Stimulated activated CD4-positive, alpha-beta T cell treated with anti-CD3 and anti-CD28 coated beads, Interleukin-12 subunit alpha, Interleukin-12 subunit beta, amount 100 ng/mL, for 4 hours (primary cell): ENCODE measurements around the gene ELP4.
"Not testable (repeated sequence)": the region's sequence is repeated elsewhere in the genome, so short reads cannot be mapped to it uniquely, and the experiment has no call there.

ENCODE experiments used
- DNase-seq: peaks from one replicate; pipeline ENCODE4 v3.0.0-alpha.2; 2020

ELP4 gene

DNA sequence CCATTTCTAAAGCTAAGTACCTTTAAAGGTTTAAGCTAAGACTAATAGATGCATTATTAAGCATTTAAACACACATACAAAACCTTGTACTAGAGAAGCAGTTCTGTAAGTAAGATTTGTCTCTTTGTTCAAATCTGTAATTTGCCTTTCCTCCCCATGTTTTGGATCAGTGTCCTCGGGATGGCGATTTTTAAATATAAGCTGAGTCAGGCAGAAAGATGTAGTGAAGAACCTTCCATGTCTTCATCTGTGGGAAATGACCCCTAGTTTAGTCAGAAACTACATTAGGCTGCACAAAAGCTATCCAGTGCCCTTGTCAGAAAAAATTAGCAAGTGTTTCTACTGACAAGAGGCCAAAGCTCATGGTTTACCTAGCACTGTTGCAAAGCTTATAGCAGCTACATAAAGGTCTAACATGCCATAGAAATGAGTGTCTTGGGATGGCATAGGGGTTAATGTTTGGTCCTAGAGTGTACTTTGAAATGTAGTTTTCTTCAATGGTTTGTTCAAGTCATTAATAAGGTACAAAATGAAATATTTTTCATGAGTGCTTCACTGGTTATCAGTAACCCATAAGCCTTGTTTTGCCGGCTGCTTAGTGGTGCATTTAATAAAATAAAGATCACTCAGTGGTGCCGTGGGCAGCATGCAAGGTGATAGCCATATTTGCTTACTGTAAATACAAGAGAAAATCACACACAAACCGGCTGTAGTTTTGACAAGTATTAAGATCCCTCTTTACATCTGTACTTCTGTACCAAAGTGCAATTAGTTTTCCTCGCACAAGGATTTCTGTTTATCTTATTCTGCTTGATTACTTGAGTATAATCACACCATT lies 139.8 kb downstream of the ELP4 start:
- no peak for DNase-seq

DNA sequence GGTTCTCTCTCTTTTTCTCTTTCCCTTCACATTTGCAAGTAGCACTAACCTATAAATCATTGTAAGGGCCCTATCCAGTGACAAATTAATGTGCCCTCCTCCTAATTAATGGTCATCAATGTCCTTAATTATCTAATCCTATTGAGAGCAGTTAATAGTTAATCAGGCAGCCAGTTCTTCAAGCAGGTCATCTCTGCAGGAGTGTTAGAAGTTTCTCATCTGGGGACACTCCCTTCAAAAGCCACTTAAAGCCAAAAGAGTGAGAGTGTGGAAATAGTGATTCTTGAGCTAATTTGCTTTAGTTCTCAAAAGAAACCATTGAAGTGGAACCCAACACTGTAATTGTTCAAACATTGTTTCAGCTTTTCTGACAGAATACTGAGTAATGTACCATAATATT lies 141.6 kb downstream of the ELP4 start:
- no peak for DNase-seq

- no peak for DNase-seq
These were observed 142.3 kb downstream of the ELP4 start for GRCh38 chr11:31651822-31652221.

DNA sequence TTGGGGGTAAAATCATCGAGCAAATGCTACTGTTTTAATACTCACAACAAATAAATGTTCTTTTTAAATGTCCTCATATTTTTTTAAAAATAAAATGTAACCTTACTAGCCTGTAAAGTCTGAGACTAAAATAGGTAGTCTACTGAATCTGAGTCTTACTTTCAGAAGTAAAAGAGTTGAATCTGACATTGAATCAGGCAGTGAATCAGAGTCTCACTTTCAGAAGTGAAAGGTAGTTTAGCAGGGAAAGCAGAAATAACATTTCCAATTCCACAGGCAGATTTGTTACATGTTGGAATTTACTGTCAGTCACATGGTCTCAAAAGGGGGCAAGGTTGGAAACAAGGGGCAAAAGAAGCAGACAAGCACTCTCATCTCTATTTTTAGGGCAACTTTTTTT lies 143.0 kb downstream of the ELP4 start:
- no peak for DNase-seq

GRCh38 chr11:31655483-31655882 lies 145.9 kb downstream of the ELP4 start:
- no peak for DNase-seq

DNA sequence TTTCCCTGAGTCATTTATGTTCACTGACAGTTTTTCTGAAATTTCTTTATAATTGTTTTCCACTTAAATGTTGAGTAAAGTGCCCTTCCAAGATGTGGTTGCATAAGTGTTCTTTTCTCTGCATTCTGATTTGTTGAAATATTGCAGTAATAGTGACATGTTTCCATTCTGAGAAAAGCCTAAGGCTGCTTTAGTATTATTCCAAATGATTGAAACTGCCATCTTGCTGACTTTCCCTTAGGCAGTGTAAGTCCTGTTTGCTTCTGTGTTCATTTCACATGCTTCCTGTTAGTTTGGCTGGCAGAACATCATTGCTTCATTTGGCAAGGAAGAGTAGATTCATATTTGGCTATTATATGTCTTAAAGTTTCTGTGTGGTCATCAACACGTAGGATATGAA lies 146.5 kb downstream of the ELP4 start:
- DNase-seq, result no peak

GRCh38 chr11:31657091-31657490 lies 147.5 kb downstream of the ELP4 start:
- DNase-seq, result no peak

- DNase-seq, result no peak
These were observed 154.6 kb downstream of the ELP4 start for GRCh38 chr11:31664129-31664528.

DNA sequence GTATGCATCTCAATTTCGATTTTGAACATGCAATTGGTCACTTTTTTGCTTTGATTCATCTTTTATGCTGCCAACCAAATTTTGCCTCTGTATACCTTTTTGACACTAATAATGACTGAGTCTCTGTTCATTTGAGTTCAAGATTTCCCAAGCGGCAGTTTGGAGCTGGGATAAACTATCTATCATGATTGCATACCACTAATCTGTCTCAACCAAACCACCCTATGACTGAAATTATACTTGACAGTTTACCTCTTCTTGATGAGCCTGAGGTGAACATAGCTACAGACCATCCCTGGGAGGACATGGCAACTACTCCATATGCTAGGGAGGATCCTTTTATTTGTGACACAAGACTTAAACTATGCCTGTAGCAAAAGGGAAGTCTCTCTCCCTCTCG lies 155.4 kb downstream of the ELP4 start:
- DNase-seq, result no peak

- no peak for DNase-seq
These were observed 162.1 kb downstream of the ELP4 start for GRCh38 chr11:31671681-31672080.

- not testable (repeated sequence) for DNase-seq
These were observed 163.5 kb downstream of the ELP4 start for GRCh38 chr11:31673108-31673507.

GRCh38 chr11:31676280-31676982 lies 166.9 kb downstream of the ELP4 start:
- DNase-seq, result no peak

DNA sequence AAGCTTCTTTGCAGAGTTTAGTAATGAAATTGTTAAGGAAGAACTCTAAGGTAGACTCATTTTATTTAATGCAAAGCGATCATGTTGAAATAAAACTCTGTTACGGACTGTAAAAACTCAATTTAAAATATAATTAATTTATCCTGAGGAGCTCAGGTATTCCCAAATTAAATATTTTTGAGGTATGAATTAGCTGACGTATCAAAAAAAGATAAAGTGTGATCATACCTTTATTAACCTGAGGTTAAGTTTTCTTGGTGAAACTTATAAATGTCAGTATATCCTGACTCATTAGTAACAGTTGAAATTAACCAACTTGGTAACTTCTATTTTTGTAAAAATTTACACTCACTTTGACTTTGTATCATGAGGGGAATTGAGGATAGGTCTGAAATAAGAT lies 171.2 kb downstream of the ELP4 start:
- DNase-seq, result no peak

GRCh38 chr11:31687256-31687655 lies 177.7 kb downstream of the ELP4 start:
- no peak for DNase-seq

DNA sequence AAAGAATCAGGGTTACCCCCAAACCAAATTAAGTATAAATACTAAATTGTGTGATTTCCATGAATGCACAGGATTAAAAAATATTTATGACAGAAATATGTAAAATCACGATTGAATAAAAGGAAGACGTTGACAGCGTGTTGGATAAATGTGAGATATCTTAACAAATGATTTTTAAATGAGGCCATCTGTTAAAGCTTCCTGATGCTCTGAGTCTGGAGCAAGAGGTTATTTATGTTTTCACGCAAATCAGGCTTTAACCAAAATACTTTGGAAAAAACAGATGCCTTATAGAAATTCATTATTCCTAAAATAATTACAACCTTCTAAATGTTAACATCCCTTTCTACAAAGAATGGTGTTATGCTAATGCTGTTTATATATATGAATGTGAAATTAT lies 178.3 kb downstream of the ELP4 start:
- no peak for DNase-seq

- no peak for DNase-seq
These were observed 180.0 kb downstream of the ELP4 start for GRCh38 chr11:31689559-31689958.

- DNase-seq, result no peak
These were observed 180.5 kb downstream of the ELP4 start for GRCh38 chr11:31690041-31690440.

- no peak for DNase-seq
These were observed 180.9 kb downstream of the ELP4 start for GRCh38 chr11:31690516-31690915.

GRCh38 chr11:31692466-31692865 lies 182.9 kb downstream of the ELP4 start:
- DNase-seq, result no peak

DNA sequence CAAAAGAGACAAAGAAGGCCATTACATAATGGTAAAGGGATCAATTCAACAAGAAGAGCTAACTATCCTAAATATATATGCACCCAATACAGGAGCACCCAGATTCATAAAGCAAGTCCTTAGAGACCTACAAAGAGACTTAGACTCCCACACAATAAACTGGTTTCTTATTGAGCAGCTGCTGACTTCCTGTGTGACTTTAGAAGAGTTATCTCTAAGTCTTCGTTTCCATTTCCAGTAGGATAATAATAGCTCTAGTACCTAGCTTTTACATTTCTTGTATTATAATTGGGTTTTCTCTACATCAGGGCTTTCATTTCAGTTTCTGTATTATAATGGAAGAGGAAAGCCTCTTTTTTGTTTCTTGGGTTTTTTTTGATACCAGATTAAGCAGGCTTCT lies 187.5 kb downstream of the ELP4 start:
- not testable (repeated sequence) for DNase-seq

DNA sequence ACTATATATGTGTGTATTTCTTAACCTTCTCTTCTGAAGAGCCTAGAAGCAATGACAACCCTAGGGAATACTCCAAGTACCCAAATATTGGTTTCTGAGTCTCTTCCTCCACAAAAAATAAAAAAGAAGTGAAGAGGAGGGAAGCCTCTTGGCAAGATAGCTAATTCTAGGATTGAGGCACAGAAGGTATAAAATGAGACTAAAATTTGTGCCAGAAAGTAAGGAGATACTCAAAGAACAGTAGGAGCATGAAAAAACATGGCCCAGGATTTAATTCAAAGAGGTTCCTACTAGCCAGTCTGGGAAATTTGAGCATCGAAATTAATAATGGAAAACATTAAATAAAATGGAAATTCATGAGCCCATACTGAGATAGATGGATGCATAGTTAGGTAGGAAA lies 189.5 kb downstream of the ELP4 start:
- DNase-seq, result no peak

DNA sequence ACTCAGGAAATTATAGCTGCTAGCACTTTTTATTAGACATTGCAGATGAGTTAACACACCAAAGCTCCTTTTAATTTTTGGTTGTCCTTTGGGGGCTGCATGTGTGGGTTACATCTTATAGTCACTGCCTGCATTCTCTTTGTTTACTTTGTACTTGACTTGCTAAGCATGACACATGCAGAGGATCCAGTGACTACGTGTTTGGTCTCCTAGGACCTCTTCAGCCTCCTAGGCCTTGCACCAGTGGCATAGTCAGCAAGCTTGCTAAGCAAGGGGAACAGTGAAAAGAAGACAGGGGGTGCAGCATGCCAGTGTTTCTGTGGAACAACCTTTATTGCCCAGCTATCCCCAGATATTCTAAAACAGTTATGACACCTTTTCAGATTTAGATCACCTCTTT lies 193.4 kb downstream of the ELP4 start:
- no peak for DNase-seq

DNA sequence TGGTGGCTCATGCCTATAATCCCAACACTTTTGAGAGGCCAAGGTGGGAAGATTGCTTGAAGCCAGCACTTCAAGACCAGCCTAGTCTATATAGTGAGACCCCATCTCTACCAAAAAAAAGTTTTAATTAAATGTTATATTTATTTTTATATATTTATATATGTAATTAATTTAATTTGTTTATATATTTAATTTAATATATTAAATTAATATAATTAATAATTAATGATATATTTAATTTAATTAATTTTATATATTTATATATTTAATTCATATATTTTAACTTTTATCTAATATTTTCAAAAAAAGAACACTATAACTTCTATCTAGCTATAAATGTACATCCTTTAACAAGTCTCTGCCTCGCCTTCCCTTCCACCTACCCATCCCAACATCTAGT lies 196.8 kb downstream of the ELP4 start:
- no peak for DNase-seq

DNA sequence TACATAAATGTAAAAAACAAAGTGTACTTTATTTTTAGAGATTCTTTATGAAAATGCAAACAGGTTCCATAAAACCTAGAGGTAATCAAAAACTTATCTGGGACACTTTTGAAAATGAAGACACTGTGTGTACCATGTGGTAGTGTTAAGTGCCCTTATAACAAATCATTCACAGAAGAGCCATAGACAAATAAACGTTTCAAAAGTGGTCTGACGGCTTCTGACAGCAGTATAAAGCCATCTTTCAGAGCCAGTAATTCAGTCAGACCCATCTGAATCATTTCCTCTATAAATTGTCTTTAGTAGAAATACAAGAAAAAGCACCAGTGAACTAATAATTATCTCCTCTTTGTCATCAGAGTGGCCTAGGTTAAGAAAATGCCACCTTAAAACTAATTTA lies 201.6 kb downstream of the ELP4 start:
- no peak for DNase-seq

- DNase-seq, result no peak
These were observed 203.3 kb downstream of the ELP4 start for GRCh38 chr11:31712851-31713250.
